OCI-LY3 (cell line): ENCODE data around the gene HIBCH.

Experiments used
- CTCF ChIP-seq: fragments of 200-600, 300-600 bp; sonication (generic); IDR thresholded peaks from 2 replicates; pipeline ENCODE4 v1.5.1; 2014; ENCODE audit warnings: antibody characterized with exemption, low read length, low read depth
- EZH2phosphoT487 ChIP-seq: fragments of 200-600 bp; shearing (Covaris generic); IDR thresholded peaks from 2 replicates; pipeline ENCODE4 v1.6.1; 2018; ENCODE audit warnings: antibody characterized with exemption, mixed run types, low read depth

- TF ChIP-seq CTCF (no peak), EZH2phosphoT487 (no peak)
These were observed 117.6 kb downstream of the HIBCH start for GRCh38 chr2:190202018-190202417.
